Breast epithelium (tissue), 4 donors: ENCODE data around the gene CTDSP2. TPM values are rescaled to one million over a fixed set of nuclear protein-coding genes. Genes with fewer than 3 reads are reported as not detected.

Source experiments
- DNase-seq, 2 donors: peaks; one replicate each; pipeline ENCODE4 v3.0.0-alpha.2; 2019; ENCODE audit warnings: low spot score in 2 of 2
- H3K27ac ChIP-seq, 2 donors: fragments of 200-600 bp; sonication (generic) in 1 of 2; one replicate each; pipeline ENCODE4 v1.5.1; 2016 to 2019; ENCODE audit warnings: mild to moderate bottlenecking in 1 of 2
- H3K27me3 ChIP-seq, 2 donors: fragments of 200-600 bp; sonication (generic) in 1 of 2; one replicate each; pipeline versions ENCODE4 v1.5.1 to v1.6.0; 2017 to 2019; ENCODE audit warnings: control low read depth in 1 of 2, mild to moderate bottlenecking in 1 of 2
- H3K36me3 ChIP-seq: fragments of 200-600 bp; one replicate; pipeline ENCODE4 v1.5.1; 2019
- H3K4me1 ChIP-seq, 2 donors: fragments of 200-600 bp; sonication (generic); one replicate each; pipeline ENCODE4 v1.5.1; 2016 to 2019; ENCODE audit warnings: control low read depth in 1 of 2
- H3K4me3 ChIP-seq, 3 donors: fragments of 200-600 bp; sonication (generic); 1 replicate in 2 of 3; 2 replicates in 1 of 3; pipeline ENCODE4 v1.5.1; 2016 to 2019; ENCODE audit warnings: mild to moderate bottlenecking in 3 of 3, moderate library complexity in 2 of 3
- H3K9me3 ChIP-seq, 2 donors: fragments of 200-600 bp; sonication (generic) in 1 of 2; one replicate each; pipeline ENCODE4 v1.5.1; 2016 to 2019; ENCODE audit warnings: control low read depth in 1 of 2
- CTCF ChIP-seq, 3 donors: fragments of 450-650 bp; IDR thresholded peaks; one replicate each; pipeline ENCODE4 v1.5.1; 2016 to 2017; ENCODE audit warnings: antibody characterized with exemption in 3 of 3, mild to moderate bottlenecking in 3 of 3, moderate library complexity in 3 of 3
- POLR2A ChIP-seq: fragments of 450-650 bp; IDR thresholded peaks from one replicate; pipeline ENCODE4 v1.6.1; 2016; ENCODE audit warnings: antibody characterized with exemption, mild to moderate bottlenecking, moderate library complexity
- POLR2AphosphoS5 ChIP-seq, 3 donors: sonication (generic); formaldehyde crosslinking; IDR thresholded peaks; one replicate each; pipeline ENCODE4 v1.6.1; 2017; ENCODE audit warnings: antibody characterized with exemption in 3 of 3
- intact Hi-C: fragments of 100-400 bp; cut with DNase I; formaldehyde crosslinking; loops from one replicate; pipeline ENCODE4 v1.15.1; 2023; ENCODE audit warnings: low total_unique reads
- total RNA-seq, 3 donors: library from RNA; depleted of rRNA; stranded (reverse); fragments of >200 nt; gene quantifications; one replicate each; pipeline ENCODE4 v1.1.0, GENCODE V29; 2016

CTDSP2 gene
- total RNA-seq, 3 donors from 2014 or later, result 144 to 175 (median 167) TPM

DNA sequence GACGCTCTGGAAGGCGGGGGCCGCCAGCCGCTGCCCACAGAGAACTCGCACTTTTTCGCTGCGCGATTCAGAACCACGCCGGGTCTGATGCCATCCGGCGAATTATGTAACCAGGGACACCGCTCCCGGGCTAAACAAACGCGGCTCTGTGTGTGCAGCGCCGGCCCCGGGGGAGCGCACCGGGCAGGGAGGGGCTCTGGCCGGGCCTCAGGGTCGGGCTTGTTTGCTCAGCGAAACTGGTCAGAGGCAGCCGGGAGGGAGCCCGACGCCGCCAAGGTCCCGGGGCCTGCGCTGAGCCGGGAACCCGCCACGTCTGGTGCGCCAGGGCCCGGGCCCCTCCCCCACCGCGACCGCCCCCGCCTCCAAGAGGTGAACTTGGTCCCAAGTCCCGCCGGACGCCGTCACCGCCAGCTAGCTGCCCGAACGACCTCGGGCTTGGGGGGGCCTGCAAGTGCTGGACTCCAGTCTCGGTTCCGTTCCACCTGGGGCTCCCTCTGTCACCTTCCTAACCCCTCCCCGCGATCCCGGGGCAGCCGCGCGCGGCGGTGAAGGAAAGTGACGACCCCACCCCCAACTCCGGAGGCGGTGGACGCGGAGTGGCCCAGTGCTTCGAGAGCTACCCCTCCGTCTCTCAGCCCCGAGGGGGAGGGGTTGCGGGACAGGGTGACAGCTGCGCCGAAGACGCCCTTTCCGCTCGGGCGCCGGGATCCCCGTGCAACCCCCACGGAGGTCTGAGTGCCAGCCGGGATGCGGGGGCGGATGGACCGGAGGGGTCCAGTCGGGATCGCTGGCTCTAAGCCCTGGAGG, 848 bp downstream of the CTDSP2 start:
- intact Hi-C loops, result loop anchor here (1.0 kb wide), 1 partner anchor 16 kb away; no protein-coding TSS in a partner anchor
- TF ChIP-seq POLR2AphosphoS5 (IDR thresholded peaks at IDR 0.05) (peak; percentile 20 to 57 (median 43)), CTCF (IDR thresholded peaks at IDR 0.05) (no peak), POLR2A (peak; percentile 10)
- Histone ChIP-seq H3K9me3 (no peaks in the 10 kb centered on the region), H3K27me3 (no peaks in the 10 kb centered on the region), H3K27ac (peak overlapping the region; percentile 99 to 100), H3K4me1 (peaks cover under 1 to 29% of the 10 kb centered on the region in 2 donors), H3K4me3 (peak overlapping the region; percentile 80 to 100 (median 97)), H3K36me3 (no peaks in the 10 kb centered on the region)
- peak; percentile 73 to 91 for DNase-seq

- peak overlapping the region; percentile 80 to 100 (median 97) for H3K4me3 ChIP-seq
- intact Hi-C loops, result no loop called here
- H3K27me3 ChIP-seq, result no peaks in the 10 kb centered on the region
- no peaks in the 10 kb centered on the region for H3K9me3 ChIP-seq
- peak in 2 of 3 donors; percentile 53 to 74 for TF ChIP-seq POLR2AphosphoS5 (IDR thresholded peaks at IDR 0.05)
- TF ChIP-seq POLR2A, result no peak
- no peak for TF ChIP-seq CTCF (IDR thresholded peaks at IDR 0.05)
- DNase-seq, result peak; percentile 64 to 65
- H3K4me1 ChIP-seq, result peaks cover 9 to 37% of the 10 kb centered on the region in 2 donors
- H3K27ac ChIP-seq, result peak overlapping the region; percentile 99 to 100
- no peaks in the 10 kb centered on the region for H3K36me3 ChIP-seq
Observed at GRCh38 chr12:57844709-57845477, 1.6 kb downstream of the CTDSP2 start.

DNA sequence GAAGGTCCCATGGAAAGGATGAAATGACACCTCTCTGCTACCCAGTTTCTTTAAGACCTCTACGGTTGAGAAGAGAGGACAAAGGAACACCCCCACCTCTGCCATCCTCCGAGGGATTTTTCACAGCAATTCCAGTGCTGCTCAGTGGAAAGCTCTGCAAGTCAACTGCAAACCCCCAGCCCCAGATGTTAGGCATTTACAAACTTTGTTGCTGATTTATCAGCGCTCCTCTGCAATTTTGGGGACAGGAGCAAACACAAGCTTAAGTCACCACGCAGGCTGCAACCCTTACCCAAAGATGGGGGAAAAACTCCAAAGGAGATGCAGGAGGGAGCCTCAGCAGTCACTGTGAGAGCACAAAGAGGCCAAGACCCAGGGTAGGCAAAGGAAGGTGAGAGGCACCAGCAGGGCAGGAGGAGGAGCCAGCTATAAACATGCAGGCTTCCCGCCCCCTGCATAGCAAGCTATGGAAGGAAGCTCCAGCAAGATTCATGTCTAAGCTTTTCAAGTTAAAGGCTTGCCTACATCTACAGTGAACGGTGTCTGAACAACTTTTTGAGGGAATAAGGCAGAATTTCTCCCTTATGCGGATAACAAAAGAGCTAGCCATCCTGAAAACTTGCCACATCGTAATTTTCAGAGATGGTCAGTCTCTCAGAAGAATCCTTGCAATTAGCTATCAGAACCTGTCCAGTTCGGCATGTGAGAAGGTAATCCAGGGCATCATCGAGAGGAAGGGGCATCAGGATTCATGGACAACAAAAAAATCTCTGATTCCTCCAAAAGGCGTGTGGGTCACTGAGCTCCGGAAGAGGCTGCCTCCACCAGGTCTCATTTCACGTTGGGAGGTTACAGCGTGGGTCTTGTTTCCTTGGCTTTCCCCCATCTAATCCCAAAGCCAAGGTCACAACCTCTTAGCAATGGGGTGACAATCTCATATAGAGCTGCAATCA, 3.9 kb downstream of the CTDSP2 start:
- intact Hi-C loops, result no loop called here
- no peaks in the 10 kb centered on the region for H3K9me3 ChIP-seq
- peak overlapping the region; percentile 80 to 100 (median 97) for H3K4me3 ChIP-seq
- H3K4me1 ChIP-seq, result peaks cover 18 to 60% of the 10 kb centered on the region in 2 donors
- H3K36me3 ChIP-seq, result no peaks in the 10 kb centered on the region
- no peaks in the 10 kb centered on the region for H3K27me3 ChIP-seq
- TF ChIP-seq POLR2A (no peak), POLR2AphosphoS5 (IDR thresholded peaks at IDR 0.05) (no peak), CTCF (IDR thresholded peaks at IDR 0.05) (no peak)
- H3K27ac ChIP-seq, result peak overlapping the region; percentile 64 to 100
- no peak for DNase-seq

GRCh38 chr12:57841445-57841844, 5.1 kb downstream of the CTDSP2 start:
- Histone ChIP-seq H3K27ac (peak overlapping the region; percentile 22 to 100), H3K4me1 (peaks cover 23 to 67% of the 10 kb centered on the region in 2 donors), H3K27me3 (no peaks in the 10 kb centered on the region), H3K9me3 (no peaks in the 10 kb centered on the region), H3K4me3 (peak overlapping the region in 2 of 3 donors; percentile 80 to 100), H3K36me3 (no peaks in the 10 kb centered on the region)
- TF ChIP-seq POLR2A, result no peak
- TF ChIP-seq CTCF (IDR thresholded peaks at IDR 0.05), result no peak
- TF ChIP-seq POLR2AphosphoS5 (IDR thresholded peaks at IDR 0.05), result no peak
- no peak for DNase-seq
- intact Hi-C loops, result no loop called here
